ENCODE measurements around the gene DBNL.
"Not testable (repeated sequence)": the region's sequence is repeated elsewhere in the genome, so short reads cannot be mapped to it uniquely, and the experiment has no call there.

The DBNL gene

DNA sequence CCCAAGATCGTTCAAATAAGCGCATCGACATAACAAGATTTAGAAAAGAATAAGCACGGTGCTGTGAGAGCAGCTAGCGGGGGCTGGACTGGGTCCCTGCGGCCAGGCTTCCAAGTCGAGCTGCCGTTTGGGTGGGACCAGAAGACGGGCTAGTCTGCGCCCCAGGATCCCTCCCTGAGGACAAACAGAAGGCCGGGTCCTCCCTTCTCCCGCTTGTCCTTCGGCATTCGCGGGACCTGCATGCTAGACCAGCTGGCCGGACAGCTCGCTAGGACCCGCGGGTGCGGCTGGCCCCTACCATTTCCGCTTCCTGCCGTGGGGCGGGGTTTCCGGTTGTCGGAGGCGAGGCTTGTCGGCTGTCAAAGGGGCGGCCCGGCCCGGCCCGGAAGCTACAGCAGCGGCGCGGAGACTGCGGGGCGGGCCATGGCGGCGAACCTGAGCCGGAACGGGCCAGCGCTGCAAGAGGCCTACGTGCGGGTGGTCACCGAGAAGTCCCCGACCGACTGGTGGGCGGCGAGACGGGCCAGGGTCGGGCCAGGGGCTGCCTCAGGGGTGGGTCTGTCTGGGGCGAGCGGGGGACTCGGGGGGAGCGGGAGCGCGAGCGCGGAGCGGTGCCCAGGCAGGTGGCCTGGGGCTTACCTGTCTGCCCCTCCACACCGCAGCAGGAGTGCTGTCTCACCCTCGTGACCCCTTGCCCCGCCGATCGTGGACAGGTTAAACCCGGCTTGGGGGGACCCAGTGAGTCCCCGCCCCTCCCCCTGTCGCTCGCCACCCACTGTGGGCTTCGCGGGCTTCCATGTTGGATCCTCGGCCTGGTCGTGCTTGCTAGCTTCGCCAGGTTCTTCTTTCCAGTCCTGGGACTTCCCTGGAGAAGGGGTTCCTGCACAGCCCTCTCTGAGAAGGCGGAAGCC lies at the start of gene DBNL:
Gene DBNL (plus strand): TSS at position 388 of the 911 bp plus-strand sequence. CDS start 36 bp downstream, at position 424.
- Mint-ChIP-seq H3K27me3 (no peaks in the 10 kb centered on the region), H3K4me1 (peaks cover 48% of the 10 kb centered on the region), H3K27ac (peak within 1 kb of the TSS; percentile 94), H3K9me3 (no peaks in the 10 kb centered on the region), H3K36me3 (peaks cover 3% of the 10 kb centered on the region), H3K4me3 (peak within 1 kb of the TSS; percentile 91)

DNA sequence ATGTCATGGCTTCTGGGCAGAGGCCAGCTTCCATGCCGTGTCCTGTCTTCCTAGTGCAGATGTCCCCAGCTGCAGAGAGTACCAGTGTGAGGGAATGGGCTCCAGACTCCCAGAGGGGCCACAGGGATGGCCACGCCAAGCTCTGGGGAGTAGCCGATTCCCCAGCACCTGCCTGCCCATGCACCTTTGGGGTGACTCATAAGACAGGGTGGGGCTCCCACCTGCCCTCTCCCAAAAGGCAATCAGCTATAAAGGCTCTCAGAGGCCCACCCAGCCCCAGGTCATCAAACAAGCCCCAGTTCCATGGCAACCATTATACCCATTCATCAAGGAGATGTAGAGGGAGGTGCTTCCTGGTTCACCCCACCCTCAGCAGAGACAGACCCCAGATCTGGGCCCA lies 47.0 kb upstream of the DBNL start, which contains the start of gene SPDYE1:
Gene SPDYE1 (plus strand): TSS at position 366 of the 400 bp plus-strand sequence. CDS start 2,053 bp downstream, outside the sequence.
- not testable (repeated sequence) for H3K4me1 Mint-ChIP-seq, H3K4me3 Mint-ChIP-seq, H3K9me3 Mint-ChIP-seq, H3K36me3 Mint-ChIP-seq, H3K27me3 Mint-ChIP-seq
- H3K27ac Mint-ChIP-seq = peak within 1 kb of the TSS; percentile 41

DNA sequence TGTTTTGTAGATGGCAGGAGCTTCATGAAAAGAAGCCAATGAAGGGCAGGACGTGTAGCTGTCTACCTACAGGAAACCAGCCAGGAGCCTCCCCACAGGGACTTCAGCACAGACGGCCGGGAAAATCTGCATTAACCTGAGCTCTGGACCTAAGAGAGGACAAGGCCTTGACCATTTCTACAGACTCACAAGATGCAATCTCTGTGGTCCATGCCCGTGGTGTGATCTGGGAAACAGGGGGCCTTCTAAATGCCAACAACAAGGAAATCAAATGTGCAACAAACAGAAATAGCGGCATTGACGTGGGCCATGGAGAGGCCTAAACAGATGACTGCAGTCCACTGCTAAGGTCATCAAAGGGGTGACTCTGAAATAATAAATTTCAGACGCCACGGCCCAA lies 32.4 kb upstream of the DBNL start:
- H3K27me3 Mint-ChIP-seq, H3K27ac Mint-ChIP-seq, H3K4me3 Mint-ChIP-seq: not testable (repeated sequence)

DNA sequence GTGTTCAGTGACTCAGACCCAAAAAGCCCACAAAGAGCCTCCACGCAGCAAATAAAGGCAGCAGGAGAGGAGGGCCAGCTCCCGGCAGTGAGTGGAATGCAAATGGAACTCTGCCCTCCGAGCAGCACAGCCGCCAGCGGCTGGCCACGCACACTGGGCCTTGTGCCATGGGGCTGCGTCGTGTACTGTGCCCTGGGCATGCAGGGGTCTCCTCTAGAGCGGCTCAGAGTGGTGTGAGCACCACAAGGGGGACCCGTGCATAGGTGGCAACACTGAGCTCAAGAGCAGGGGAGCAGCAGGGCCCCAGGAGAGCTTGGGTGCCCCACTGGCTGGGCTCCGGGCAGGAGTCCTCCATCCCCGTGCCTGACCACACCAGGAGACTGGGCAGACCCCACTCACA lies 29.4 kb upstream of the DBNL start:
- not testable (repeated sequence) for H3K36me3 Mint-ChIP-seq, H3K27ac Mint-ChIP-seq, H3K4me1 Mint-ChIP-seq, H3K4me3 Mint-ChIP-seq, H3K27me3 Mint-ChIP-seq, H3K9me3 Mint-ChIP-seq

More for the DNA sequence above, 32.4 kb upstream of the DBNL start:
- H3K4me1 Mint-ChIP-seq, H3K9me3 Mint-ChIP-seq, H3K36me3 Mint-ChIP-seq: not testable (repeated sequence)

DNA sequence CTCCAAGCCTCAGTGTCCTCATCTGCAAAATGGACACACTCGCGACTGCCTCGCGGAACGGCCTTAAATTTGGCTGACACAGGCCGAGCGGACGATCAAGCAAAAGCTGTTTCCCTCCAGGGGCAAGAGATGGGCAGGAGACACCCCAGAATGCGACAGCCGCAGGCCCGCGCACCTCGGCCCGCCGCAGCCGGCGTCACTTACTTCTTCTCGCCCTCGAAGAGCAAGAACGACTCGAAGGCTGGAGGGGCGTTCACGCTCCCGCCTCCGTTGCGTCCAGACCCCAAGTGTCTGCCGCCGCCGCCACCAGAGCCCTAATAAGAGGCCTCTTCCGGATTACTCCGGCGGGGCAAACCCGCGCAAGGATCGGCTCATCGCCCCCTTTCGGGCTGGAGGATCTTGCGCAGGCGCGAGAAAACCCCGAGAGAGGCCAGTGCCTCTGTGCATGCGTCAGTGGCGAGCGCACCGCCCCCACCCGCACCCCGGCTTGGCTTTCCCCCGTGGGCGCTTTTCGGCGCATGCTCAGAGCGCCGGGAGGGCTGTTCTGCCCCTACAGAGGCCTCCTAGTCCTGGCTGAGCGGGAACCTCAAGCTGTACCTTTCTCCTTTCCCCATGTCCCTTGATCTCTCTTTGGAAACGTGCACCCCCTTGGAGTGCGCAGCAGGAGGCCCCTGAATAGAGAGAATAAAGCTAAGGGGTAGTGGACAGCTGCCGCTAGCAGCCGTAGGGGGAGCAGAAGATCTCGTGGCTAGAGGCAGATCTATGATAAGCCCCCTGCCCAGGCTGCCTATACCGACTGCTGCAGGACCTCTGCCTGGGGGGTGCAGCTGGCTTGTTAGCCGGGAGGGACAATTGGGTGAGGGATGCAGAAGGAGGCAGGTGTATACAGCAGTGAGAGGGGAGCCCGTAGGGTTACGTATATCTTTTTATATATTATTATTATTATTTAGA lies 25.4 kb upstream of the DBNL start:
- not testable (repeated sequence) for H3K36me3 Mint-ChIP-seq, H3K9me3 Mint-ChIP-seq, H3K27me3 Mint-ChIP-seq
- Mint-ChIP-seq H3K4me1 (peaks cover 16% of the 10 kb centered on the region), H3K27ac (peak overlapping the region; percentile 86), H3K4me3 (peak overlapping the region; percentile 88)

DNA sequence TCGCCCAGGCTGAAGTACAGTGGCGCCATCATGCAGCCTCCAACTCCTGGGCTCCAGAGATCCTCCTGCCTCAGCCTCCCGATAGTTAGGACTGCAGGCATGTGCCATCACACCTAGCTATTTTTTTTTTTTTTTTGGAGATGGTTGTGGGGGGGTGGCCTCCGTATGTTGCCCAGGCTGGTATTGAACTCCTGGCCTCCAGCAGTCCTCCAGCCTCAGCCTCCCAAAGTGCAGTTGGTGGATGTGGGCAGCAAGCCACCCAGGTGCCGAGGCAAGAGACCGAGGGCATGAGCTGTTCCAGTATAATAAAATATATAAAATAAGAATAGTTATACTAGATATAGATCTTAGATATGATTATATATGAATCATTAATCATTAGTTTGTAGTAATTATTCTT lies 24.7 kb upstream of the DBNL start:
- H3K4me3 Mint-ChIP-seq, H3K27ac Mint-ChIP-seq, H3K27me3 Mint-ChIP-seq, H3K9me3 Mint-ChIP-seq, H3K36me3 Mint-ChIP-seq: not testable (repeated sequence)
- H3K4me1 Mint-ChIP-seq = peaks cover 16% of the 10 kb centered on the region

DNA sequence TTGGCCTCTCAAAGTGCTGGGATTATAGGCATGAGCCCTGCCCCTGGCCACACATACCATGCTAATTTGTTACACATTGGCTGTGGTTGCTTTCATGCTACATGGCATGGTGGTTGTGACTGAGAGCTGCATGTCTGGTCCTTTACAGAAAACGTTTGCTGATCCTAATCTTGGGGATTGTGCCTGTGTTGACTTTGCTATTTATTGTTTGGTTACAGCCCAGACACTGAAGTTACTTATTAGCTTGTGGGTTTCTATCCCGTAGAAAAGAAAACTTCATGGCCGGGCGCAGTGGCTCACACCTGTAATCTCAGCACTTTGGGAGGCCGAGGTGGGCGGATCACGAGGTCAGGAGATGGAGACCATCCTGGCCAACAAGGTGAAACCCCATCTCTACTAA lies 22.4 kb upstream of the DBNL start:
- not testable (repeated sequence) for H3K36me3 Mint-ChIP-seq, H3K4me3 Mint-ChIP-seq, H3K27ac Mint-ChIP-seq, H3K9me3 Mint-ChIP-seq, H3K27me3 Mint-ChIP-seq
- peaks cover 16% of the 10 kb centered on the region for H3K4me1 Mint-ChIP-seq

DNA sequence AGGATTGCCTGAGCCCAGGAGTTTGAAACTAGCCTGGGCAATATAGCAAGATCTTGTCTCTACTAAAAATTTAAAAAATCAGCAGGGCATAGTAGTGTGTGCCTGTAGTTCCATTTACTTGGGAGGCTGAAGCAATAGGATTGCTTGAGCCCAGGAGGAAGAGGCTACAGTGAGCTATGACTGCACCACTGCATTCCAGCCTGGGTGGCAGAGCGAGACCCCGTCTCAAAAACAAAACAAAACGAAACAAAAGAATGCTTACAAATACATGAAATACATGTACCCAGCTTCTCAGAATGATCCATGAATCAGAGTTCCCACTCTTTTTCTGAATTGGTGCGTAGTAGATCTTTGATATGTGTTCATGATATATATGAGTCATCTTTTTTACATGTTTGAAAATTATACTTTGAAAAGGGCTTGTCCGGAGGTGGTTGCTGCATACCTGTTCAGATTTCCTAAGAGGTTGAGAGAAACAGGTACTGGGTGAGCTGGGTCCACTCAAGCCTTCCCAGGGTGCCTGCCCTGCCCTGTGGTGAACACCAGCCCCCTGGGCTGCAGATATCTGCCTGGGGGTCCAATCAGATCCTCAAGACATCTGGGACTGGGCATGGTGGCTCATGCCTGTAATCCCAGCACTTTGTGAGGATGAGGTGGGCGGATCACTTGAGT lies 21.6 kb upstream of the DBNL start:
- Mint-ChIP-seq H3K27ac (peak overlapping the region; percentile 98), H3K4me3 (peak overlapping the region; percentile 73), H3K4me1 (peaks cover 16% of the 10 kb centered on the region)
- H3K27me3 Mint-ChIP-seq, H3K9me3 Mint-ChIP-seq, H3K36me3 Mint-ChIP-seq: not testable (repeated sequence)

DNA sequence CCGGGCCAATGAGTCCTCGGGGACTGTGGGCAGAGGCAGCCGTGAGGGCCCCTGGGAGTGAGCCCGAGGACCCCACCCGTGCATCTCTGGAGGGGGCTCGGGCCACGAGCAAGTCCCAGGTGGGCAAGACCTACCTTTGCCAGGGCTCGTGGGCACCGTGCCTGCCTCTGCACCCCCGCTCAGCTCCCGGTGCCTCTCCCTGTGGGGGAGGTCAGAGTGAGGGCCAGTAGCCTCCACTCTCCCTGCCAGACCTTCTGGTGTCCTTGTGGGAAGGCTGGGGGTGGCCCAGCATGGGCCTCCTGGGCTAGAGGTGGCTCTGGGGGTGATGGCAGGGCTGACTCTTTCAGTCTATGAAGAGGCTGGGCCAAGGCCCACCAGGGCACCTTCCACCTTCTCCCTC lies 15.1 kb upstream of the DBNL start:
- H3K27ac Mint-ChIP-seq, H3K9me3 Mint-ChIP-seq, H3K36me3 Mint-ChIP-seq, H3K27me3 Mint-ChIP-seq, H3K4me1 Mint-ChIP-seq, H3K4me3 Mint-ChIP-seq: not testable (repeated sequence)

DNA sequence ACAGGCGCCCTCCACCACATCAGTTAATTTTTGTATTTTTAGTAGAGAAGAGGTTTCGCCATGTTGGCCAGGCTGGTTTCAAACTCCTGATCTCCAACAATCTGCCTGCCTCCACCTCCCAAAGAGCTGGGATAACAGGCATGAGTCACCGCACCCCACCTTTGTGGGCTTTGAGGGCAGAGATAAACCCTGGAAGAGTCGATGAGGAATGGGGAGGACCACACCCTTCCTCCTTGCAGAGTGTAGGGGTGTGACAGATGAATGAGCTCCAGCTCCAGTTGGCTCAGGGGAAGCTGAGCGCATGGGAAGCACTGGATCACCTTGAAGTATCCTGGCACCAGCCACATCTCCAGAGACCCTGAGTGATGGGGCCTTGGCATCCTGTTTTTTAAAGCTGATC lies 14.5 kb upstream of the DBNL start:
- H3K9me3 Mint-ChIP-seq, H3K27me3 Mint-ChIP-seq, H3K27ac Mint-ChIP-seq, H3K4me3 Mint-ChIP-seq, H3K4me1 Mint-ChIP-seq, H3K36me3 Mint-ChIP-seq: not testable (repeated sequence)

DNA sequence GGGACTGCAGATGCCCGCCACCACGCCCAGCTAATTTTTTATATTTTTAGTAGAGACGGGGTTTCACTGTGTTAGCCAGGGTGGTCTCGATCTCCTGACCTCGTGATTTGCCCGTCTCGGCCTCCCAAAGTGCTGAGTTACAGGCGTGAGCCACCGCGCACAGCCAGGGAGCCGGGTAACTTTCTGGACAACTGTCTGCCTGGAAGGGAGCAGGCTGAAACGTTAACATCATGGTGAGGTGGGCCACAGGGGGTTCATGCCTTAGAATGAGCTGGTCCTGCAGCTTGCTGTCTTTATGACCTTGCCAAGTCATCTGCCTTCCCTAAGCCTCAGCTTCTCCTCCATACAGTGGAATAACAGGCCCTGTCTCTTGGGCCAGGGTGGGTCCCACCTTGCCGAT lies 13.2 kb upstream of the DBNL start:
- not testable (repeated sequence) for H3K4me3 Mint-ChIP-seq, H3K27ac Mint-ChIP-seq, H3K9me3 Mint-ChIP-seq, H3K36me3 Mint-ChIP-seq, H3K4me1 Mint-ChIP-seq, H3K27me3 Mint-ChIP-seq

DNA sequence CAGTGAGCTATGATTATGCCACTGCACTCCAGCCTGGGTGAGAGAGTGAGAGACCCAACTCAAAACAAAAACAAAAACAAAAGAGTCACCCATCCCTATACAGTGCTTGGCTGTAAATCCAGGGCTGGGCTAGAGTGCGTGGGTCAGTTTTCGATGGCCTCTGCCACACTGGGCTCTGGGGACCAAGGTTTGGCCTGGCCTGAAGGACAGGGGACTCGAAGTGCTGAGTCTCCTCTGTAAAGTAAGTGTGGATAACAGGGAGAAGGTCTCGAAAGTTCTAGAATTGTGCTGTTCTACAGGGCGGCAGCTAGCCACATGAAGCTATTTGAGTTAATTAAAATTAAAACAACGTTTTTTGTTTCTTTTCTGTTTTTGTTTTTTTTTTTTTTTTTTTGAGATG lies 12.5 kb upstream of the DBNL start:
- not testable (repeated sequence) for H3K4me3 Mint-ChIP-seq, H3K27ac Mint-ChIP-seq, H3K36me3 Mint-ChIP-seq, H3K4me1 Mint-ChIP-seq, H3K27me3 Mint-ChIP-seq, H3K9me3 Mint-ChIP-seq

DNA sequence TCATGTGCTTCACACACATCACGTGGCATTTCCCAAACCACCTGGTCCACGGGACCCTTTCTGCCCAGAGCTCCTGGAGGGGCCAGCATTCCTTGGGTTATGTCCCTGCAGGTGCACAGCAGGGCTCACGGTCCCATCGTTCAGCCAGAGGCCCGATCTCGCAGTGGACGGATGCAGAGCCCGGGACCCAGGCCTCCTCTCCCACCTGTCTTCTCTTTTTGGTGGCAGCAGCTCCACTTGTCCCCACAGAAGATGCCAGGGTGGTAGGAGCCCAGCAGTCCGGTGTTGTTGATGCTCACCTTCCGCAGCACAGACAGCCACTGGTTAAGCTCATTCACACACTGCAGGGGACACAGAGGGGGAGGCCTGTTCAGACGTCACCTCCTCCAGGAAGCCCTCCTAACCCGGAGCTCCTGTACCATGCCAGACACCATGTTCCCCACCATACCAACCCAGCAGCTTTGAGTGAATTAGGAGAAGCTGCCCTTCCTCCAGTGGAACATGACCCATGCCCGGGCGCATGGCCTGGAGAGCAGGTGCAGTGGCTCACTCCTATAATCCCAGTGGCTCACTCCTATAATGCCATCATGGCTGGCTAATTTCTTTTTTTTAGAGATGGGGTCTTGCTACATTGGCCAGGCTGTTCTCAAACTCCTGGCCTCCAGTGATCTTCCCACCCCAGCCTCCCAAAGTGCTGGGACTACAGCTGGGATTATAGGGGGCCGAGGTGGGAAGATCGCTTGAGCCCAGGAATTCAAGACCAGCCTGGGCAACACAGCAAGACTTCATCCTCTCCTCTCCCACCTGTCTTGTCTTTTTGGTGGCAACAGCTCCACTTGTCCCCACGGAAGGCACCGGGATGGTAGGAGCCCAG lies 10.3 kb upstream of the DBNL start:
- H3K27me3 Mint-ChIP-seq, H3K27ac Mint-ChIP-seq, H3K36me3 Mint-ChIP-seq, H3K9me3 Mint-ChIP-seq, H3K4me1 Mint-ChIP-seq, H3K4me3 Mint-ChIP-seq: not testable (repeated sequence)

DNA sequence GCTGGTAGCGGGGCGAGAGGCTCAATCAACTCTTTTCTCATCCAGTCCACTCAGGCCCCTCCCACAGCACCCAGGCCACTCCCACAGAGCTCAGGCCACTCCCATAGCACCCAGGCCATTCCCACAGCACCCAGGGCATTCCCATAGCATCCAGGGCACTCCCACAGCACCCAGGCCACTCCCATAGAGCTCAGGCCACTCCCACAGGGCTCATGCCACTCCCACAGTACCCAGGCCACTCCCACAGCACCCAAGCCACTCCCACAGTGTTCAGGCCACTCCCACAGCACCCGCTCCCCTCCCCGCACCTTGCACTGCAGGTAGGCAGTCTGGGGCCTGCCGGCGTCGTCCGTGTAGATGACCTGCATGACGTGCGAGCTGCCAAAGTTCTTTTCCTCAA lies 8.1 kb upstream of the DBNL start:
- not testable (repeated sequence) for H3K27ac Mint-ChIP-seq, H3K4me1 Mint-ChIP-seq, H3K27me3 Mint-ChIP-seq, H3K4me3 Mint-ChIP-seq, H3K9me3 Mint-ChIP-seq, H3K36me3 Mint-ChIP-seq

DNA sequence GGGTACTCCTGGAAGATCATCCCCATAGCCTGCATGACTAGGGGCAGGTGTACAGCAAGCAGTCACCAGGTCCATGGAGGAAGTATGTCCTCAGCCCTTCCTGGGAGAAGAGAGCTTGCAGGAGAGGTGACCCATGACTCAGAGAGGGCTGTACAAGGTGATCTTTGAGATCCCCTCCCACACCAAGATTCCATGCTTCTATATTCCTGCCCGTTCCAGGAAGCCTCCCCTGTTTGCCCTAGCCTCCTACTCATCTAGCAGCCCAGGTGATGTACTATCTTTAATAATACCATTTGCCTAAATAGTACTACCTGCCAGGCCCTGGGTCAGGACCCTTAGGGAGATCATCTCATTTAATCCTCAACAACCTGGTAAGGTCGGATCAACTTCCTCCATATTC lies 6.6 kb upstream of the DBNL start:
- H3K27ac Mint-ChIP-seq = peak overlapping the region; percentile 51
- H3K9me3 Mint-ChIP-seq, H3K27me3 Mint-ChIP-seq: not testable (repeated sequence)

More for the DNA sequence above, 6.6 kb upstream of the DBNL start:
- H3K4me3 Mint-ChIP-seq, H3K4me1 Mint-ChIP-seq, H3K36me3 Mint-ChIP-seq: not testable (repeated sequence)

Measured in activated naive CD4-positive, alpha-beta T cell treated with anti-CD3 and anti-CD28 coated beads, Interleukin-2, amount 50 U/mL, for 24 hours (primary cell).